CD4-positive, CD25-positive, alpha-beta regulatory T cell (primary cell): ENCODE measurements around the gene CDK5RAP2. TPM values are rescaled to one million over a fixed set of nuclear protein-coding genes. Genes with fewer than 3 reads are reported as not detected.

Experiments
- ATAC-seq, 2 donors: fragments of 150-1000 bp; cut with Tn5 transposase; one replicate each; pipeline ENCODE4 v1.10.0; 2021; ENCODE audit warnings: low read depth in 2 of 2, moderate number of reproducible peaks in 2 of 2, moderate library complexity in 1 of 2
- DNase-seq, 3 donors: peaks; one replicate each; pipeline versions ENCODE4 v3.0.0 to v3.0.0-alpha.2; 2012 to 2022; ENCODE audit warnings: mixed read lengths in 1 of 3
- H3K27ac ChIP-seq: one replicate; pipeline ENCODE4 v1.7.0; 2013; ENCODE audit warnings: mild to moderate bottlenecking, low read length; ENCODE audit not compliant: insufficient read depth, poor library complexity, severe bottlenecking
- H3K27me3 ChIP-seq: one replicate; pipeline ENCODE4 v1.7.0; 2013; ENCODE audit warnings: low read length; ENCODE audit not compliant: control insufficient read depth, insufficient read depth
- H3K36me3 ChIP-seq: one replicate; pipeline ENCODE4 v1.7.0; 2013; ENCODE audit warnings: mild to moderate bottlenecking, low read length, moderate library complexity; ENCODE audit not compliant: control insufficient read depth, insufficient read depth
- H3K4me1 ChIP-seq: 2 replicates; pipeline ENCODE4 v1.7.0; 2013; ENCODE audit warnings: mild to moderate bottlenecking, low read length; ENCODE audit not compliant: insufficient read depth, control insufficient read depth, poor library complexity, severe bottlenecking
- H3K4me3 ChIP-seq: one replicate; pipeline ENCODE4 v1.7.0; 2013; ENCODE audit warnings: low read depth, mild to moderate bottlenecking, low read length, moderate library complexity
- H3K9me3 ChIP-seq, 2 experiments: 1 replicate in 1 of 2; 2 replicates in 1 of 2; pipeline ENCODE4 v1.7.0; 2013; ENCODE audit warnings: low read length in 2 of 2, mild to moderate bottlenecking in 1 of 2, moderate library complexity in 1 of 2; ENCODE audit not compliant: control insufficient read depth in 2 of 2
- H3K27ac Mint-ChIP-seq, 3 donors: one replicate each; pipeline ENCODE4 v1.8.0; 2020 to 2022; ENCODE audit warnings: mild to moderate bottlenecking in 3 of 3, mixed read lengths in 3 of 3, moderate library complexity in 2 of 3
- H3K27me3 Mint-ChIP-seq: one replicate; pipeline ENCODE4 v1.8.0; 2022; ENCODE audit warnings: mild to moderate bottlenecking, mixed read lengths
- H3K36me3 Mint-ChIP-seq: one replicate; pipeline ENCODE4 v1.8.0; 2020; ENCODE audit warnings: mixed read lengths
- H3K4me1 Mint-ChIP-seq, 4 donors: one replicate each; pipeline ENCODE4 v1.8.0; 2020 to 2022; ENCODE audit warnings: mixed read lengths in 4 of 4, mild to moderate bottlenecking in 1 of 4
- H3K4me3 Mint-ChIP-seq, 4 donors: one replicate each; pipeline ENCODE4 v1.8.0; 2020 to 2022; ENCODE audit warnings: mild to moderate bottlenecking in 4 of 4, mixed read lengths in 4 of 4, moderate library complexity in 3 of 4
- H3K9me3 Mint-ChIP-seq, 7 donors: one replicate each; pipeline ENCODE4 v1.8.0; 2020 to 2022; ENCODE audit warnings: mixed read lengths in 7 of 7, mild to moderate bottlenecking in 3 of 7, moderate library complexity in 2 of 7
- polyA plus RNA-seq, 4 donors: library from polyadenylated mRNA; unstranded; fragments of 300-500 nt; fragmentation: Illumina TruSeq; gene quantifications; one replicate each; pipeline ENCODE4 v1.2.3, GENCODE V29; 2021
- total RNA-seq: library from RNA; stranded (reverse); gene quantifications from one replicate; pipeline ENCODE4 v1.2.3, GENCODE V29; 2022

CDK5RAP2 gene
- total and polyA plus RNA-seq, 5 donors from 2014 or later, result 14.6 to 64.5 (median 16.9) TPM

GRCh38 chr9:120447959-120448500, 131.9 kb downstream of the CDK5RAP2 start:
- Histone ChIP-seq H3K4me1 (no peaks in the 10 kb centered on the region), H3K27me3 (no peaks in the 10 kb centered on the region), H3K4me3 (no peak overlapping the region), H3K27ac (no peak overlapping the region), H3K36me3 (peaks cover 58% of the 10 kb centered on the region), H3K9me3 (no peaks in the 10 kb centered on the region)
- ATAC-seq (no peak), DNase-seq (no peak)
- Mint-ChIP-seq H3K4me3 (no peak overlapping the region), H3K27ac (peak overlapping the region in 2 of 3 donors; percentile 42 to 57), H3K4me1 (peaks cover 0 to 17% (median 11%) of the 10 kb centered on the region in 4 donors), H3K27me3 (no peaks in the 10 kb centered on the region), H3K9me3 (peaks cover 0 to 2% (median 0%) of the 10 kb centered on the region in 7 donors), H3K36me3 (peaks cover 52% of the 10 kb centered on the region)

GRCh38 chr9:120446671-120447070, 133.3 kb downstream of the CDK5RAP2 start:
- Histone ChIP-seq H3K36me3 (peaks cover 58% of the 10 kb centered on the region), H3K9me3 (no peaks in the 10 kb centered on the region), H3K4me3 (no peak overlapping the region), H3K4me1 (no peaks in the 10 kb centered on the region), H3K27me3 (no peaks in the 10 kb centered on the region), H3K27ac (no peak overlapping the region)
- no peaks in the 10 kb centered on the region for H3K27me3 Mint-ChIP-seq
- peak overlapping the region in 1 of 4 donors; percentile 26 for H3K4me3 Mint-ChIP-seq
- no peak for ATAC-seq
- H3K36me3 Mint-ChIP-seq, result peaks cover 55% of the 10 kb centered on the region
- H3K4me1 Mint-ChIP-seq, result peaks cover 0 to 17% (median 10%) of the 10 kb centered on the region in 4 donors
- H3K27ac Mint-ChIP-seq, result peak overlapping the region in 1 of 3 donors; percentile 79
- H3K9me3 Mint-ChIP-seq, result peaks cover 0 to 2% (median 0%) of the 10 kb centered on the region in 7 donors
- no peak for DNase-seq

GRCh38 chr9:120443976-120444375, 136.0 kb downstream of the CDK5RAP2 start:
- H3K27me3 ChIP-seq, result no peaks in the 10 kb centered on the region
- no peaks in the 10 kb centered on the region for H3K4me1 ChIP-seq
- ATAC-seq (no peak), DNase-seq (no peak)
- no peak overlapping the region for H3K27ac Mint-ChIP-seq
- H3K9me3 Mint-ChIP-seq, result peaks cover 0 to 2% (median 0%) of the 10 kb centered on the region in 7 donors
- H3K9me3 ChIP-seq, result no peaks in the 10 kb centered on the region
- H3K4me3 ChIP-seq, result no peak overlapping the region
- H3K4me3 Mint-ChIP-seq, result no peak overlapping the region
- no peaks in the 10 kb centered on the region for H3K27me3 Mint-ChIP-seq
- H3K4me1 Mint-ChIP-seq, result peaks cover 0 to 18% (median 6%) of the 10 kb centered on the region in 4 donors
- H3K27ac ChIP-seq, result no peak overlapping the region
- peaks cover 62% of the 10 kb centered on the region for H3K36me3 Mint-ChIP-seq
- peaks cover 73% of the 10 kb centered on the region for H3K36me3 ChIP-seq

- Mint-ChIP-seq H3K9me3 (peaks cover 0 to 2% (median 0%) of the 10 kb centered on the region in 7 donors), H3K4me3 (no peak overlapping the region), H3K36me3 (peaks cover 62% of the 10 kb centered on the region), H3K4me1 (peaks cover 0 to 17% (median 3%) of the 10 kb centered on the region in 4 donors), H3K27me3 (no peaks in the 10 kb centered on the region), H3K27ac (peak overlapping the region in 1 of 3 donors; percentile 32)
- Histone ChIP-seq H3K36me3 (peaks cover 76% of the 10 kb centered on the region), H3K27me3 (no peaks in the 10 kb centered on the region), H3K4me3 (no peak overlapping the region), H3K4me1 (no peaks in the 10 kb centered on the region), H3K9me3 (no peaks in the 10 kb centered on the region), H3K27ac (no peak overlapping the region)
- DNase-seq (no peak), ATAC-seq (no peak)
These were observed 136.5 kb downstream of the CDK5RAP2 start for GRCh38 chr9:120443489-120443888.

GRCh38 chr9:120442308-120442995, 137.5 kb downstream of the CDK5RAP2 start:
- peaks cover 60% of the 10 kb centered on the region for H3K36me3 Mint-ChIP-seq
- Histone ChIP-seq H3K36me3 (peaks cover 79% of the 10 kb centered on the region), H3K27ac (no peak overlapping the region), H3K4me3 (no peak overlapping the region), H3K9me3 (no peaks in the 10 kb centered on the region), H3K27me3 (no peaks in the 10 kb centered on the region), H3K4me1 (no peaks in the 10 kb centered on the region)
- peaks cover 0 to 2% (median 0%) of the 10 kb centered on the region in 7 donors for H3K9me3 Mint-ChIP-seq
- ATAC-seq (no peak), DNase-seq (no peak)
- no peak overlapping the region for H3K4me3 Mint-ChIP-seq
- H3K27me3 Mint-ChIP-seq, result no peaks in the 10 kb centered on the region
- peak overlapping the region in 1 of 3 donors; percentile 19 for H3K27ac Mint-ChIP-seq
- peaks cover 0 to 14% (median 2%) of the 10 kb centered on the region in 4 donors for H3K4me1 Mint-ChIP-seq

GRCh38 chr9:120441426-120442307, 138.3 kb downstream of the CDK5RAP2 start:
- H3K36me3 ChIP-seq, result peaks cover 79% of the 10 kb centered on the region
- H3K27ac ChIP-seq, result no peak overlapping the region
- H3K9me3 Mint-ChIP-seq, result peaks cover 0 to under 1% (median 0%) of the 10 kb centered on the region in 7 donors
- H3K4me3 Mint-ChIP-seq, result no peak overlapping the region
- no peaks in the 10 kb centered on the region for H3K27me3 ChIP-seq
- H3K4me1 Mint-ChIP-seq, result peaks cover 0 to 8% (median 2%) of the 10 kb centered on the region in 4 donors
- no peak for DNase-seq
- no peak overlapping the region for H3K4me3 ChIP-seq
- H3K27me3 Mint-ChIP-seq, result no peaks in the 10 kb centered on the region
- no peak for ATAC-seq
- H3K27ac Mint-ChIP-seq, result peak overlapping the region in 1 of 3 donors; percentile 19
- no peaks in the 10 kb centered on the region for H3K4me1 ChIP-seq
- no peaks in the 10 kb centered on the region for H3K9me3 ChIP-seq
- peaks cover 63% of the 10 kb centered on the region for H3K36me3 Mint-ChIP-seq

GRCh38 chr9:120440791-120441190, 139.2 kb downstream of the CDK5RAP2 start:
- peaks cover 0 to 8% (median 2%) of the 10 kb centered on the region in 4 donors for H3K4me1 Mint-ChIP-seq
- no peaks in the 10 kb centered on the region for H3K9me3 Mint-ChIP-seq
- no peak for ATAC-seq
- H3K27me3 Mint-ChIP-seq, result no peaks in the 10 kb centered on the region
- no peak for DNase-seq
- H3K27ac ChIP-seq, result no peak overlapping the region
- no peaks in the 10 kb centered on the region for H3K9me3 ChIP-seq
- H3K36me3 Mint-ChIP-seq, result peaks cover 67% of the 10 kb centered on the region
- no peaks in the 10 kb centered on the region for H3K4me1 ChIP-seq
- no peak overlapping the region for H3K4me3 ChIP-seq
- no peaks in the 10 kb centered on the region for H3K27me3 ChIP-seq
- H3K27ac Mint-ChIP-seq, result peak overlapping the region in 1 of 3 donors; percentile 34
- H3K4me3 Mint-ChIP-seq, result no peak overlapping the region
- H3K36me3 ChIP-seq, result peaks cover 83% of the 10 kb centered on the region
